ENCODE data around the gene NPR1. TPM values are rescaled to one million over a fixed set of nuclear protein-coding genes. Genes with fewer than 3 reads are reported as not detected.

The NPR1 gene
- total and polyA plus RNA-seq, 4 donors = 2.8 to 15.8 (median 8.7) TPM

DNA sequence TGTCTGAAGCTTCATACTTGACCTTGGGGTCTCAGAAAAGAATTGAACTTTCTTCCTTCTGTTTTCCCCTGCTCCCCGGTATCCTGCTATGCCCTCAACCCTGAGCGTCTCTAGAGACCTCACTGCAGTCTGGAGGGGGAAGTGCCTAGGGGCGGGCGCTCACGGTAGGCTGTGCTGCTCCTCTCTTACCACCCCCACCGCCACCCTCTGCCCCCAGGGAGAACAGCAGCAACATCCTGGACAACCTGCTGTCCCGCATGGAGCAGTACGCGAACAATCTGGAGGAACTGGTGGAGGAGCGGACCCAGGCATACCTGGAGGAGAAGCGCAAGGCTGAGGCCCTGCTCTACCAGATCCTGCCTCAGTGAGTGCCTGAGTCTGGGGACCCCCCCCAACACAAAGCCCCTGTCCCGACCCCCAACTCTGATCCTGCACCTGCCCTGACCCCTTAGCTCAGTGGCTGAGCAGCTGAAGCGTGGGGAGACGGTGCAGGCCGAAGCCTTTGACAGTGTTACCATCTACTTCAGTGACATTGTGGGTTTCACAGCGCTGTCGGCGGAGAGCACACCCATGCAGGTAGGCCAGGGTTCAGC is 10.3 kb downstream of the NPR1 start:
- TF ChIP-seq RAD21 (IDR thresholded peaks at IDR 0.05) (no peak), ZBTB33 (IDR thresholded peaks at IDR 0.05) (no peak), TAF1 (conservative IDR thresholded peaks at IDR 0.05) (no peak), SP1 (IDR thresholded peaks at IDR 0.05) (no peak), NR2F2 (IDR thresholded peaks at IDR 0.05) (no peak), RXRA (IDR thresholded peaks at IDR 0.05) (no peak), FOXA1 (IDR thresholded peaks at IDR 0.05) (no peak), YY1 (IDR thresholded peaks at IDR 0.05) (no peak), HNF4G (IDR thresholded peaks at IDR 0.05) (no peak), HNF4A (conservative IDR thresholded peaks at IDR 0.05) (no peak), GABPA (IDR thresholded peaks at IDR 0.05 in 1 of 2, conservative IDR thresholded peaks at IDR 0.05 in 1 of 2) (no peak), EGR1 (IDR thresholded peaks at IDR 0.05; ENCODE audit: low read depth in 2 of 2) (no peak), FOXA2 (IDR thresholded peaks at IDR 0.05) (no peak), JUND (IDR thresholded peaks at IDR 0.05) (no peak)
- TF ChIP-seq, protein P1, sequence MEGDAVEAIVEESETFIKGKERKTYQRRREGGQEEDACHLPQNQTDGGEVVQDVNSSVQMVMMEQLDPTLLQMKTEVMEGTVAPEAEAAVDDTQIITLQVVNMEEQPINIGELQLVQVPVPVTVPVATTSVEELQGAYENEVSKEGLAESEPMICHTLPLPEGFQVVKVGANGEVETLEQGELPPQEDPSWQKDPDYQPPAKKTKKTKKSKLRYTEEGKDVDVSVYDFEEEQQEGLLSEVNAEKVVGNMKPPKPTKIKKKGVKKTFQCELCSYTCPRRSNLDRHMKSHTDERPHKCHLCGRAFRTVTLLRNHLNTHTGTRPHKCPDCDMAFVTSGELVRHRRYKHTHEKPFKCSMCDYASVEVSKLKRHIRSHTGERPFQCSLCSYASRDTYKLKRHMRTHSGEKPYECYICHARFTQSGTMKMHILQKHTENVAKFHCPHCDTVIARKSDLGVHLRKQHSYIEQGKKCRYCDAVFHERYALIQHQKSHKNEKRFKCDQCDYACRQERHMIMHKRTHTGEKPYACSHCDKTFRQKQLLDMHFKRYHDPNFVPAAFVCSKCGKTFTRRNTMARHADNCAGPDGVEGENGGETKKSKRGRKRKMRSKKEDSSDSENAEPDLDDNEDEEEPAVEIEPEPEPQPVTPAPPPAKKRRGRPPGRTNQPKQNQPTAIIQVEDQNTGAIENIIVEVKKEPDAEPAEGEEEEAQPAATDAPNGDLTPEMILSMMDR (IDR thresholded peaks at IDR 0.05; ENCODE audit: low read depth, low read length, missing input control) = no peak
- TF ChIP-seq, protein P2, sequence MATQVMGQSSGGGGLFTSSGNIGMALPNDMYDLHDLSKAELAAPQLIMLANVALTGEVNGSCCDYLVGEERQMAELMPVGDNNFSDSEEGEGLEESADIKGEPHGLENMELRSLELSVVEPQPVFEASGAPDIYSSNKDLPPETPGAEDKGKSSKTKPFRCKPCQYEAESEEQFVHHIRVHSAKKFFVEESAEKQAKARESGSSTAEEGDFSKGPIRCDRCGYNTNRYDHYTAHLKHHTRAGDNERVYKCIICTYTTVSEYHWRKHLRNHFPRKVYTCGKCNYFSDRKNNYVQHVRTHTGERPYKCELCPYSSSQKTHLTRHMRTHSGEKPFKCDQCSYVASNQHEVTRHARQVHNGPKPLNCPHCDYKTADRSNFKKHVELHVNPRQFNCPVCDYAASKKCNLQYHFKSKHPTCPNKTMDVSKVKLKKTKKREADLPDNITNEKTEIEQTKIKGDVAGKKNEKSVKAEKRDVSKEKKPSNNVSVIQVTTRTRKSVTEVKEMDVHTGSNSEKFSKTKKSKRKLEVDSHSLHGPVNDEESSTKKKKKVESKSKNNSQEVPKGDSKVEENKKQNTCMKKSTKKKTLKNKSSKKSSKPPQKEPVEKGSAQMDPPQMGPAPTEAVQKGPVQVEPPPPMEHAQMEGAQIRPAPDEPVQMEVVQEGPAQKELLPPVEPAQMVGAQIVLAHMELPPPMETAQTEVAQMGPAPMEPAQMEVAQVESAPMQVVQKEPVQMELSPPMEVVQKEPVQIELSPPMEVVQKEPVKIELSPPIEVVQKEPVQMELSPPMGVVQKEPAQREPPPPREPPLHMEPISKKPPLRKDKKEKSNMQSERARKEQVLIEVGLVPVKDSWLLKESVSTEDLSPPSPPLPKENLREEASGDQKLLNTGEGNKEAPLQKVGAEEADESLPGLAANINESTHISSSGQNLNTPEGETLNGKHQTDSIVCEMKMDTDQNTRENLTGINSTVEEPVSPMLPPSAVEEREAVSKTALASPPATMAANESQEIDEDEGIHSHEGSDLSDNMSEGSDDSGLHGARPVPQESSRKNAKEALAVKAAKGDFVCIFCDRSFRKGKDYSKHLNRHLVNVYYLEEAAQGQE (IDR thresholded peaks at IDR 0.05) = no peak
- TF ChIP-seq, protein P3, sequence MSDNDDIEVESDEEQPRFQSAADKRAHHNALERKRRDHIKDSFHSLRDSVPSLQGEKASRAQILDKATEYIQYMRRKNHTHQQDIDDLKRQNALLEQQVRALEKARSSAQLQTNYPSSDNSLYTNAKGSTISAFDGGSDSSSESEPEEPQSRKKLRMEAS (IDR thresholded peaks at IDR 0.05) = no peak
- no peak overlapping the region for H3K9ac ChIP-seq (ENCODE audit: low read depth in 1 of 2, low read length in 2 of 2)
- no peak overlapping the region for H3K4me3 ChIP-seq (ENCODE audit: low read depth in 1 of 3, low read length in 3 of 3)
- H3K27ac ChIP-seq (ENCODE audit: low read depth in 1 of 2, low read length in 2 of 2) = no peak overlapping the region
- no peaks in the 10 kb centered on the region for H3K9me3 ChIP-seq (ENCODE audit: control insufficient read depth in 4 of 4, low read length in 3 of 4)
- no peaks in the 10 kb centered on the region for H3K4me1 ChIP-seq (ENCODE audit: control insufficient read depth in 4 of 4, insufficient read depth in 4 of 4, low read length in 3 of 4)
- DNase-seq (ENCODE audit: low spot score) = no peak
- no peaks in the 10 kb centered on the region for H3K36me3 ChIP-seq (ENCODE audit: control insufficient read depth in 4 of 4, insufficient read depth in 3 of 4, low read depth in 1 of 4, low read length in 3 of 4)
- no peaks in the 10 kb centered on the region for H3K27me3 ChIP-seq (ENCODE audit: control insufficient read depth in 4 of 4, insufficient read depth in 4 of 4, low read length in 3 of 4)
- WGBS = 93% methylated on average over 18 of the region's 18 CpGs

DNA sequence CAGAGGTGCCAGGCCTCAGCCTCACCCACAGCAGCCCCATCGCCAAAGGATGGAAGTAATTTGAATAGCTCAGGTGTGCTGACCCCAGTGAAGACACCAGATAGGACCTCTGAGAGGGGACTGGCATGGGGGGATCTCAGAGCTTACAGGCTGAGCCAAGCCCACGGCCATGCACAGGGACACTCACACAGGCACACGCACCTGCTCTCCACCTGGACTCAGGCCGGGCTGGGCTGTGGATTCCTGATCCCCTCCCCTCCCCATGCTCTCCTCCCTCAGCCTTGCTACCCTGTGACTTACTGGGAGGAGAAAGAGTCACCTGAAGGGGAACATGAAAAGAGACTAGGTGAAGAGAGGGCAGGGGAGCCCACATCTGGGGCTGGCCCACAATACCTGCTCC is 15.0 kb downstream of the NPR1 start:
- Histone ChIP-seq H3K9me3 (ENCODE audit: control insufficient read depth in 4 of 4, low read length in 3 of 4) (no peaks in the 10 kb centered on the region), H3K4me1 (ENCODE audit: control insufficient read depth in 4 of 4, insufficient read depth in 4 of 4, low read length in 3 of 4) (no peaks in the 10 kb centered on the region), H3K4me3 (ENCODE audit: low read depth in 1 of 3, low read length in 3 of 3) (no peak overlapping the region), H3K9ac (ENCODE audit: low read depth in 1 of 2, low read length in 2 of 2) (no peak overlapping the region), H3K27ac (ENCODE audit: low read depth in 1 of 2, low read length in 2 of 2) (no peak overlapping the region), H3K36me3 (ENCODE audit: control insufficient read depth in 4 of 4, insufficient read depth in 3 of 4, low read depth in 1 of 4, low read length in 3 of 4) (no peaks in the 10 kb centered on the region), H3K27me3 (ENCODE audit: control insufficient read depth in 4 of 4, insufficient read depth in 4 of 4, low read length in 3 of 4) (no peaks in the 10 kb centered on the region)
- WGBS = 83% methylated on average over 4 of the region's 4 CpGs
- no peak for DNase-seq (ENCODE audit: low spot score)
- TF ChIP-seq ZBTB33 (IDR thresholded peaks at IDR 0.05) (no peak), TAF1 (conservative IDR thresholded peaks at IDR 0.05) (no peak), GABPA (IDR thresholded peaks at IDR 0.05 in 1 of 2, conservative IDR thresholded peaks at IDR 0.05 in 1 of 2) (no peak), HNF4G (IDR thresholded peaks at IDR 0.05) (no peak), FOXA1 (IDR thresholded peaks at IDR 0.05) (no peak), NR2F2 (IDR thresholded peaks at IDR 0.05) (no peak), SP1 (IDR thresholded peaks at IDR 0.05) (no peak), EGR1 (IDR thresholded peaks at IDR 0.05; ENCODE audit: low read depth in 2 of 2) (no peak), FOXA2 (IDR thresholded peaks at IDR 0.05) (no peak), RXRA (IDR thresholded peaks at IDR 0.05) (no peak)
- TF ChIP-seq, protein P2 (IDR thresholded peaks at IDR 0.05) = no peak

Measured in liver (tissue), 9 donors.